GM12891 (cell line): ENCODE results near the gene PTPRG.

Source experiments
- PAX5 ChIP-seq: IDR thresholded peaks from 2 replicates; pipeline ENCODE4 v1.6.1; 2011; ENCODE audit warnings: low read length, moderate library complexity, mild to moderate bottlenecking; ENCODE audit not compliant: insufficient read depth, severe bottlenecking
- POLR2A ChIP-seq: IDR thresholded peaks from 2 replicates; pipeline ENCODE4 v1.6.1; 2011; ENCODE audit warnings: low read depth, low read length, control low read depth
- POLR2AphosphoS5 ChIP-seq: IDR thresholded peaks from 2 replicates; pipeline ENCODE4 v1.6.1; 2011; ENCODE audit warnings: low read depth, low read length, control low read depth
- TAF1 ChIP-seq: IDR thresholded peaks from 2 replicates; pipeline ENCODE4 v1.6.1; 2011; ENCODE audit warnings: low read depth, low read length, control low read depth

DNA sequence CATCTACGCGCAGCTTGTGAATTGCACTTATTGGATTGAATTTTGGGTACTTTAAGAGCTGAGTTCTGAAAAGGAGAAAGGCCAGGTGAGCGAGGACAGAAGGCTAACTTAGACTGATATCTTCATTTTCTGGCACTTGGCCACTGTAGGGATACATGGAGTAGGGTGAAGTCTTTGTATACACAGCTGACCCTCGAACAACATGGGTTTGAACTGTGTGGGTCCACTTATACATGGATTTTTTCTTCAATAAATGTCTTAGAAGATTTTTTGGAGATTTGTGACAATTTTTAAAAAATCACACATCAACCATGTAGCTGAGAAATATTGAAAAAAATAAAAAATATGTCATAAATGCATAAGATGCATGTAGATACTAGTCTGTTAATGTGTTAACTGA, 18.3 kb downstream of the PTPRG start:
- no peak for TF ChIP-seq POLR2A
- TF ChIP-seq POLR2AphosphoS5, result no peak
- TF ChIP-seq TAF1, result no peak
- TF ChIP-seq PAX5, result no peak
